ENCODE data around the gene RPL13A. TPM values are rescaled to one million over a fixed set of nuclear protein-coding genes. Genes with fewer than 3 reads are reported as not detected.

The RPL13A gene
- total and polyA plus RNA-seq, 9 of the 15 experiments (the other 6 are each of a cell fraction or from before 2014, with no cell fraction given): 1,744 to 5,482 (median 2,949) TPM

DNA sequence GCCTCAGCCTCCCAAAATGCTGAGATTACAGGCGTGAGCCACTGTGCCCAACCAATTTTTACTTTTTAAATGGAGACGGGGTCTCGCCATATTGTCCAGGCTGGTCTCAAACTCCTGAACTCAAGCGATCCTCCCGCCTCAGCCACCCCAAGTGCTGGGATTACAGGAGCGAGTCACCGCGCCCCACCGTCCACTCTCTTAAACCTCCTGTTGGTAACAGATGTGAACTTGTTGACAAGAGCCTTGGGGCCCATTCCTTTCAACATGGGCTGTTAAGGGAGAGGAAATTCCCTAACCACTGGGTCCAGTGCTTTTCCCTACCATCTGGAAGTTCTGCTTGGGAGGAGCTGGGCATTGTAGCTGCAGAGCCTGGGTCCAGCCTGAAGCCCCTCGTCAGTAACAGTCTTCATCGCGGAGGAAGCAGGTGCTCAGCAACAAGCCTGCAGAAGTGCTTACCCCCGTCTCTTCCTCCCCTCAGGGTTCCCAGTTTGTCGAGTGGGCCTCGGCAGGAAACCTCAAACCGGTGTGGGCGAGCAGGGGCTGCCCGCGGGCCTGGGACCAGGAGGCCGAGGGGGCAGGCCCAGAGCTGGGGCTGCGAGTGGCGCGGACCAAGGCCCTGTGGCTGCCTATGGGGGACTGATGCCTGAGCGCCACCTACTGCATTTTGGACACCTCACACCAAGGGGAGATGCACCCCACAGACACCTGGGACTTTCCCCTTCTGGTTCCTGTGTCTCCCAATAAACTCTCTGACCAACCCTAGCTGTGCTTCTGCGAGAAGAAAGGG is 17.4 kb upstream of the RPL13A start (continued):
- TF ChIP-seq, protein P1, sequence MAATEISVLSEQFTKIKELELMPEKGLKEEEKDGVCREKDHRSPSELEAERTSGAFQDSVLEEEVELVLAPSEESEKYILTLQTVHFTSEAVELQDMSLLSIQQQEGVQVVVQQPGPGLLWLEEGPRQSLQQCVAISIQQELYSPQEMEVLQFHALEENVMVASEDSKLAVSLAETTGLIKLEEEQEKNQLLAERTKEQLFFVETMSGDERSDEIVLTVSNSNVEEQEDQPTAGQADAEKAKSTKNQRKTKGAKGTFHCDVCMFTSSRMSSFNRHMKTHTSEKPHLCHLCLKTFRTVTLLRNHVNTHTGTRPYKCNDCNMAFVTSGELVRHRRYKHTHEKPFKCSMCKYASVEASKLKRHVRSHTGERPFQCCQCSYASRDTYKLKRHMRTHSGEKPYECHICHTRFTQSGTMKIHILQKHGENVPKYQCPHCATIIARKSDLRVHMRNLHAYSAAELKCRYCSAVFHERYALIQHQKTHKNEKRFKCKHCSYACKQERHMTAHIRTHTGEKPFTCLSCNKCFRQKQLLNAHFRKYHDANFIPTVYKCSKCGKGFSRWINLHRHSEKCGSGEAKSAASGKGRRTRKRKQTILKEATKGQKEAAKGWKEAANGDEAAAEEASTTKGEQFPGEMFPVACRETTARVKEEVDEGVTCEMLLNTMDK (IDR thresholded peaks at IDR 0.05; ENCODE audit: borderline replicate concordance, insufficient read depth, low read depth, low read length, poor library complexity, severe bottlenecking): peak; percentile 2
- TF ChIP-seq CREM (IDR thresholded peaks at IDR 0.05; ENCODE audit: low read depth) (0 out of 2 replicates have a peak, but pooled peaks have one; percentile 15), FOXA1 (IDR thresholded peaks at IDR 0.05; ENCODE audit: borderline replicate concordance) (no peak), FOXA3 (CRISPR knock-in tag; conservative IDR thresholded peaks at IDR 0.05 in 1 of 2, IDR thresholded peaks at IDR 0.05 in 1 of 2) (peak in 1 of 2 experiments; percentile 37; a peak in 1 of 4 replicates), SMC3 (conservative IDR thresholded peaks at IDR 0.05; ENCODE audit: insufficient read depth, low read depth, low read length) (peak; percentile 34; the same call in 1 of the 2 replicates), FOXM1 (IDR thresholded peaks at IDR 0.05; ENCODE audit: low read depth) (no peak), FOXM1 (CRISPR knock-in tag; IDR thresholded peaks at IDR 0.05; ENCODE audit: low read depth) (no peak), ZNF354B (CRISPR knock-in tag; IDR thresholded peaks at IDR 0.05) (no peak)
- TF ChIP-seq, protein P2, sequence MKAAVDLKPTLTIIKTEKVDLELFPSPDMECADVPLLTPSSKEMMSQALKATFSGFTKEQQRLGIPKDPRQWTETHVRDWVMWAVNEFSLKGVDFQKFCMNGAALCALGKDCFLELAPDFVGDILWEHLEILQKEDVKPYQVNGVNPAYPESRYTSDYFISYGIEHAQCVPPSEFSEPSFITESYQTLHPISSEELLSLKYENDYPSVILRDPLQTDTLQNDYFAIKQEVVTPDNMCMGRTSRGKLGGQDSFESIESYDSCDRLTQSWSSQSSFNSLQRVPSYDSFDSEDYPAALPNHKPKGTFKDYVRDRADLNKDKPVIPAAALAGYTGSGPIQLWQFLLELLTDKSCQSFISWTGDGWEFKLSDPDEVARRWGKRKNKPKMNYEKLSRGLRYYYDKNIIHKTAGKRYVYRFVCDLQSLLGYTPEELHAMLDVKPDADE (conservative IDR thresholded peaks at IDR 0.05; ENCODE audit: control insufficient read depth, low read depth, low read length): no peak
- TF ChIP-seq, protein P3, sequence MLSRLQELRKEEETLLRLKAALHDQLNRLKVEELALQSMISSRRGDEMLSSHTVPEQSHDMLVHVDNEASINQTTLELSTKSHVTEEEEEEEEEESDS (CRISPR knock-in tag; IDR thresholded peaks at IDR 0.05): no peak
- TF ChIP-seq, protein P4, sequence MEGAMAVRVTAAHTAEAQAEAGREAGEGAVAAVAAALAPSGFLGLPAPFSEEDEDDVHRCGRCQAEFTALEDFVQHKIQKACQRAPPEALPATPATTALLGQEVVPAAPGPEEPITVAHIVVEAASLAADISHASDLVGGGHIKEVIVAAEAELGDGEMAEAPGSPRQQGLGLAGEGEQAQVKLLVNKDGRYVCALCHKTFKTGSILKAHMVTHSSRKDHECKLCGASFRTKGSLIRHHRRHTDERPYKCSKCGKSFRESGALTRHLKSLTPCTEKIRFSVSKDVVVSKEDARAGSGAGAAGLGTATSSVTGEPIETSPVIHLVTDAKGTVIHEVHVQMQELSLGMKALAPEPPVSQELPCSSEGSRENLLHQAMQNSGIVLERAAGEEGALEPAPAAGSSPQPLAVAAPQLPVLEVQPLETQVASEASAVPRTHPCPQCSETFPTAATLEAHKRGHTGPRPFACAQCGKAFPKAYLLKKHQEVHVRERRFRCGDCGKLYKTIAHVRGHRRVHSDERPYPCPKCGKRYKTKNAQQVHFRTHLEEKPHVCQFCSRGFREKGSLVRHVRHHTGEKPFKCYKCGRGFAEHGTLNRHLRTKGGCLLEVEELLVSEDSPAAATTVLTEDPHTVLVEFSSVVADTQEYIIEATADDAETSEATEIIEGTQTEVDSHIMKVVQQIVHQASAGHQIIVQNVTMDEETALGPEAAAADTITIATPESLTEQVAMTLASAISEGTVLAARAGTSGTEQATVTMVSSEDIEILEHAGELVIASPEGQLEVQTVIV (CRISPR knock-in tag; IDR thresholded peaks at IDR 0.05; ENCODE audit: borderline replicate concordance): no peak
